Left forelimb (tissue), 1 donor: ENCODE measurements around the gene CELSR1.

Source experiments
- DNase-seq: peaks from one replicate; pipeline ENCODE4 v3.0.0-alpha.2; 2018; ENCODE audit warnings: low spot score

The CELSR1 gene

GRCh38 chr22:46394622-46395021 is 142.8 kb downstream of the CELSR1 start:
- DNase-seq: no peak

- DNase-seq: no peak
Measured at GRCh38 chr22:46393873-46394272, 143.5 kb downstream of the CELSR1 start.

GRCh38 chr22:46392137-46392844 is 145.1 kb downstream of the CELSR1 start:
- no peak for DNase-seq

- no peak for DNase-seq
Measured at GRCh38 chr22:46391486-46392136, 145.8 kb downstream of the CELSR1 start.

- peak; percentile 86 for DNase-seq
Measured at GRCh38 chr22:46390652-46391301, 146.6 kb downstream of the CELSR1 start.

GRCh38 chr22:46390105-46390651 is 147.2 kb downstream of the CELSR1 start:
- DNase-seq: no peak

GRCh38 chr22:46389081-46389480 is 148.3 kb downstream of the CELSR1 start:
- no peak for DNase-seq

- DNase-seq: no peak
Measured at GRCh38 chr22:46388647-46389046, 148.8 kb downstream of the CELSR1 start.

- DNase-seq: no peak
Measured at GRCh38 chr22:46387748-46388147, 149.7 kb downstream of the CELSR1 start.

GRCh38 chr22:46386312-46386711 is 151.1 kb downstream of the CELSR1 start:
- no peak for DNase-seq

GRCh38 chr22:46382524-46382923 is 154.9 kb downstream of the CELSR1 start:
- DNase-seq: no peak

GRCh38 chr22:46381731-46382130 is 155.7 kb downstream of the CELSR1 start:
- no peak for DNase-seq

GRCh38 chr22:46381142-46381541 is 156.3 kb downstream of the CELSR1 start:
- DNase-seq: no peak

GRCh38 chr22:46380581-46380980 is 156.8 kb downstream of the CELSR1 start:
- no peak for DNase-seq

- no peak for DNase-seq
Measured at GRCh38 chr22:46380069-46380468, 157.4 kb downstream of the CELSR1 start.

GRCh38 chr22:46379066-46379930 is 158.1 kb downstream of the CELSR1 start:
- no peak for DNase-seq

GRCh38 chr22:46378426-46379065 is 158.9 kb downstream of the CELSR1 start:
- no peak for DNase-seq

GRCh38 chr22:46377525-46378425 is 159.6 kb downstream of the CELSR1 start:
- DNase-seq: no peak

GRCh38 chr22:46376908-46377524 is 160.4 kb downstream of the CELSR1 start:
- no peak for DNase-seq

GRCh38 chr22:46376111-46376510 is 161.3 kb downstream of the CELSR1 start:
- no peak for DNase-seq
